Mesendoderm (in vitro differentiated cells): ENCODE measurements around the gene OVOL1.

Experiments used
- DNase-seq: peaks from one replicate; pipeline ENCODE4 v3.0.0; 2013
- H2AK5ac ChIP-seq: 2 replicates; pipeline ENCODE4 v1.6.1; 2013; ENCODE audit warnings: low read length, inconsistent platforms
- H2BK120ac ChIP-seq: 2 replicates; pipeline ENCODE4 v1.6.1; 2013; ENCODE audit warnings: low read depth, mild to moderate bottlenecking, low read length, moderate library complexity, mixed read lengths
- H2BK15ac ChIP-seq: replicated peaks from 2 replicates; pipeline ENCODE4 v1.6.1; 2013; ENCODE audit warnings: low read depth, mild to moderate bottlenecking, moderate library complexity
- H2BK5ac ChIP-seq: 2 replicates; pipeline ENCODE4 v1.6.1; 2013; ENCODE audit warnings: low read length, inconsistent platforms
- H3K18ac ChIP-seq: 2 replicates; pipeline ENCODE4 v1.6.1; 2013; ENCODE audit warnings: mild to moderate bottlenecking, low read length, mixed read lengths
- H3K23ac ChIP-seq: one replicate; pipeline ENCODE4 v1.6.1; 2013; ENCODE audit warnings: low read length
- H3K27ac ChIP-seq: 2 replicates; pipeline ENCODE4 v1.5.1; 2013; ENCODE audit warnings: low read depth, mild to moderate bottlenecking, inconsistent platforms, low read length, moderate library complexity
- H3K27me3 ChIP-seq: 2 replicates; pipeline ENCODE4 v1.6.1; 2013; ENCODE audit warnings: low read length, control low read depth, mild to moderate bottlenecking, inconsistent platforms; ENCODE audit not compliant: insufficient read depth, poor library complexity
- H3K36me3 ChIP-seq: 2 replicates; pipeline ENCODE4 v1.6.1; 2013; ENCODE audit warnings: low read length, inconsistent platforms; ENCODE audit not compliant: control insufficient read depth, insufficient read depth
- H3K4ac ChIP-seq: one replicate; pipeline ENCODE4 v1.6.1; 2013; ENCODE audit warnings: low read depth, mild to moderate bottlenecking, low read length, moderate library complexity
- H3K4me1 ChIP-seq: 2 replicates; pipeline ENCODE4 v1.6.1; 2013; ENCODE audit warnings: low read depth, low read length, inconsistent platforms; ENCODE audit not compliant: control insufficient read depth
- H3K4me2 ChIP-seq: 2 replicates; pipeline ENCODE4 v1.6.1; 2013; ENCODE audit warnings: low read length
- H3K4me3 ChIP-seq: 2 replicates; pipeline ENCODE4 v1.5.1; 2013; ENCODE audit warnings: mild to moderate bottlenecking, low read length
- H3K56ac ChIP-seq: one replicate; pipeline ENCODE4 v1.6.1; 2013; ENCODE audit warnings: low read length
- H3K79me1 ChIP-seq: 2 replicates; pipeline ENCODE4 v1.6.1; 2013; ENCODE audit warnings: low read length, inconsistent platforms
- H3K79me2 ChIP-seq: 2 replicates; pipeline ENCODE4 v1.6.1; 2013; ENCODE audit warnings: mild to moderate bottlenecking, low read length; ENCODE audit not compliant: control insufficient read depth, insufficient read depth
- H3K9ac ChIP-seq: 2 replicates; pipeline ENCODE4 v1.6.1; 2013; ENCODE audit warnings: low read length, inconsistent platforms
- H4K5ac ChIP-seq: one replicate; pipeline ENCODE4 v1.6.1; 2013; ENCODE audit warnings: low read length
- H4K8ac ChIP-seq: one replicate; pipeline ENCODE4 v1.6.1; 2013; ENCODE audit warnings: low read depth, mild to moderate bottlenecking, control low read depth, low read length, moderate library complexity
- WGBS: extraction: QIAGEN DNeasy Blood & Tissue Kit; methylation state at CpG from one replicate; pipeline ENCODE4 v1.1.7; 2013; ENCODE audit warnings: low lambda C conversion rate, missing lambda C conversion rate; ENCODE audit not compliant: insufficient coverage; ENCODE audit errors: extremely low coverage; 5-methylcytosine and 5-hydroxymethylcytosine counted together

Gene OVOL1

DNA sequence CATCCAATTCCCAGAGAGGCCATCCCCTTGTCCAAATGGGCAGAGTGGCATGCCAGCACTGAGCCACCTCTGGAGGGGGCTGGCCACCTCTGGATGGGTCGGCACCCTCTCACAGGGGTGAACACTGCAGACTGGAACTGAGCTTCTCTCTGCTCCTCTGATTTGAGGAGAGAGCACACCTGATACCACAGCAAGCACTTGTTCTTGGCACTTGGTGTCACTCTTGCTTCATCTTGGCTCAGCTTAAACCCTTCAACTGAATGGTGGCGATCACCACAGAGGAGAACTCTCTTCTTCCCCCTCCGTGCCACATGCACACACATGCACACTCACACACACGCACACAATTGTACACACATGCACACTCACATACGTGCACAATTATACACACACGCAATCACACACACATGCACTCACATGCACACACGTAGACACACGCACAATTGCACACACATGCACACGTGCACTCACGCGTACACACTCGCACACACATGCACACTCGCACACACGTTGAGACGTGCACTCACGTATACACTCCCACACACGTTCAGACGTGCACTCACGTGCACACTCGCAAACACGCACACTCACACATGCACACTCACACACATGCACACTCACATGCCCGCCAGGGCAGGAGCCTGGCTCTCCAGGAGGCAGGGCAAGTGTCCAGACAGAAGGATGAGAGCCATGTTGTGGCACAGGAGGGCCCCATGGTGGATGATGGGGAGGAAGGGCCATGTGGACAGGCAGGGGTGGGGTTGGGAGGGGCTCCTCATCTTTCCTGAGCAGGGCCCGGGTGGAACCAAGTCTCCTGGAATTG is 23.4 kb downstream of the OVOL1 start:
- Histone ChIP-seq H3K4me1 (no peaks in the 10 kb centered on the region), H2AK5ac (no peak overlapping the region), H2BK120ac (no peak overlapping the region), H3K9ac (no peak overlapping the region), H3K4me2 (no peak overlapping the region), H4K8ac (no peak overlapping the region), H3K4ac (no peak overlapping the region), H3K27me3 (no peaks in the 10 kb centered on the region), H2BK15ac (no peak overlapping the region), H3K27ac (no peak overlapping the region), H4K5ac (no peak overlapping the region), H3K56ac (no peak overlapping the region), H3K79me1 (no peaks in the 10 kb centered on the region), H2BK5ac (no peak overlapping the region), H3K79me2 (no peaks in the 10 kb centered on the region), H3K4me3 (no peak overlapping the region), H3K23ac (no peak overlapping the region), H3K18ac (no peak overlapping the region), H3K36me3 (no peaks in the 10 kb centered on the region)
- DNase-seq, result no peak
- WGBS, result no CpG with 5 or more reads among the region's 23 CpGs

DNA sequence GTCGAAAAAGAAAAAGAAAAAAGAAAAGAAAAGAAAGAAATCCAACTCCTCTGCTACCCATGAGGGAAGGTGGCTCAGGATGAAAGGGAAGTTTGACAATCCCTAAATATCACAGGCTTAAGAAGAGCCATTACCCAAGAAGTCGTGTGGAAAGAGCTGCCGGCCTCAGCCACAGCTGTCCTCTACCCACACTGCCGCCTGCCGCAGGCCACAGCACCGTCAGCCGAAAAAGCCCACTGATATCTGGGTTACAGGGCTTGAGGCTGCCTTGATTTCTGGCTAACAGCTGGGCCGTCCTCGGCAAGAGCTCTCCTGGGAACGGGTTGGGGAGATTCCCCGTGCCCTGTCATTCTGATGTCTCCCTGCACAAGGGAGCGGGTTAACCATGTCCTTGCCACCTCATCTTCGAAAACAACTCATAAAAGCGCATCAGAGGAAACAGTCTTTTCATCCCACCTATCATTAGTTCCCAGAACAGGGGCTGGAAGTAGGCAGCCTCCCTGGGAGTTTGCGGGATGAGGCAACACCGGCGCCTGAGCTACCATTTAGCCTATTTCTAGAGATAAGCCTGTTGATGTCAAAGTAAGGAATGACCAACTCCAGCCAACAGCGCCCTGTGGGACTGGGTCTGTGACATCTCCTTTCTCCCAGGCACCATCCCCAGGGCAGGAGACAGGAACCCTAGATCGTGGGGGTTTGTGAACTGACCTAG is 25.1 kb downstream of the OVOL1 start:
- Histone ChIP-seq H3K18ac (no peak overlapping the region), H3K23ac (no peak overlapping the region), H3K36me3 (no peaks in the 10 kb centered on the region), H2BK120ac (no peak overlapping the region), H2BK5ac (no peak overlapping the region), H3K56ac (no peak overlapping the region), H3K4me2 (no peak overlapping the region), H2AK5ac (no peak overlapping the region), H3K27ac (no peak overlapping the region), H3K4me1 (no peaks in the 10 kb centered on the region), H3K79me2 (no peaks in the 10 kb centered on the region), H3K4me3 (no peak overlapping the region), H3K27me3 (no peaks in the 10 kb centered on the region), H3K79me1 (no peaks in the 10 kb centered on the region), H4K5ac (no peak overlapping the region), H3K4ac (no peak overlapping the region), H2BK15ac (no peak overlapping the region), H4K8ac (no peak overlapping the region), H3K9ac (no peak overlapping the region)
- DNase-seq, result no peak
- WGBS, result no CpG with 5 or more reads among the region's 19 CpGs

DNA sequence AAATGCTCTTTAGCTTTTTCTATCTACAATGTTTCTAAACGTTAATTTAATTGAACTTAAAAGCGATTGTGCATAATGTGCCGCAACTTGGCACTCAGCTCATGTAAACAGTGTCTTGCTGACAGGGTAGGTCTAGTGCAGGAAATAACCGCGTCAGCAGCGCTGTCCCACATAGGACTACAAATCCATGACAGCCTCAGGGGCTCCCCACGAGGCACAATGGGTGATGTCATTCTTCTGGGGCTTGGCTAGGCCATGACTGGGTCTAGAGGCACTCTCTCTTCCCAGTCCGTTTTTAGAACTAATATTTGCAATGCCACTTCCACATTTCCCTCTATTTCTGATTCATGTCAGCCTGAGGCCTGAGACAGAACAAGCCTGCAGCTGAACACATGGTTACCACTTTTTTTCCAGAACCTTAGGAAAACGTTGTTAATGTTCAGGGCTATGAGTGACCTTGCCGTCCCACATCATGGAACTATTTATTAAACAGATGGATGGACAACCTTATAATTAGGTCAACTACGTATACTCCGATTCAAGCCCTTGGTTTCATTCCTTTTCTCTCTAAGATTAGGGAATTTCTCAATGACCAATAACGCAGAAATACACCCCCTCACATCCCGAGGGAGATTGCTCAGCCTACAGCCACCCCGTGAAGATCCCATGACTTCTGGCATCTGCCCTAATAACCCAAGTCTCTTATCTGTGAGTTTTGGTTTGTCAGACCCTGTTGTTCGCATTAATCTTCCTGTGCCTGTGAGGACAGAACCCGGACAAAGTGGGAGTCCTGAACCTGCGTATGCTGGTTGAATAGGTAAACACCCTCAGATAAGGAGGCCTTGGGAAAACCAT is 27.5 kb downstream of the OVOL1 start:
- Histone ChIP-seq H3K79me1 (no peaks in the 10 kb centered on the region), H2BK5ac (no peak overlapping the region), H3K79me2 (no peaks in the 10 kb centered on the region), H3K23ac (no peak overlapping the region), H3K4me3 (no peak overlapping the region), H2BK15ac (no peak overlapping the region), H3K4me2 (no peak overlapping the region), H3K9ac (no peak overlapping the region), H4K8ac (no peak overlapping the region), H3K4ac (no peak overlapping the region), H2AK5ac (no peak overlapping the region), H4K5ac (no peak overlapping the region), H3K56ac (no peak overlapping the region), H3K27me3 (no peaks in the 10 kb centered on the region), H3K18ac (no peak overlapping the region), H3K4me1 (no peaks in the 10 kb centered on the region), H3K36me3 (no peaks in the 10 kb centered on the region), H2BK120ac (no peak overlapping the region), H3K27ac (no peak overlapping the region)
- WGBS, result no CpG with 5 or more reads among the region's 18 CpGs
- DNase-seq, result no peak

DNA sequence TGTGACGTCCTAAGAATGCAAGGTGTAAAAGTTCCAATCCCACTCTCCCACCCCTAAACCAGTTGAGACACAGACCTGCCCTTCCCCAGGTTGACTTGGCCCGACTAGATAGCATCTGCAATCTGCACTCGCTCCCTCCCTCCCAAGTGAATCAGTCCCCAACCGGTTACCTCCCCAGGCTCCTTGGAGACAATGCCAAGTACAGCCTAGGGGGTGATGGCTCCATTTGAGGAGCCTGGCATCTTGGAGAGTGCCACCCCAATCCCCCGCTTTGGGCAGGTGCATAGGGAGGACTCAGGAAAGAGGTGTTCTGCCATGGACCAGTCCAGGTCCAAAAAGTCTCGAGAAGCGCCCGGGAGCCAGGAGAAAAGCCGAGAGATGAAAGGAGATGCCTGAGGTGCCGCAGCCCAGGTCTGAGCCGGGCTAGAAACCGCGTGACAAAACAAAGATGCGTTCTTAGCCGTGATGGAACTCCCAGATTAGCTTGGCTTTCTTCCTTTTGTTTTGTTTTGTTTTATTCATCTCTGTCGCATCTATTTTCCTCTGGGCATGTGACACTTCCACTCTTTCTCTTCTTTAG is 28.2 kb downstream of the OVOL1 start:
- Histone ChIP-seq H3K27ac (no peak overlapping the region), H3K23ac (no peak overlapping the region), H3K79me1 (no peaks in the 10 kb centered on the region), H3K79me2 (no peaks in the 10 kb centered on the region), H3K36me3 (no peaks in the 10 kb centered on the region), H2AK5ac (no peak overlapping the region), H4K5ac (no peak overlapping the region), H3K4me2 (no peak overlapping the region), H4K8ac (no peak overlapping the region), H3K56ac (no peak overlapping the region), H2BK15ac (no peak overlapping the region), H3K4ac (no peak overlapping the region), H3K9ac (no peak overlapping the region), H3K27me3 (no peaks in the 10 kb centered on the region), H3K18ac (no peak overlapping the region), H2BK5ac (no peak overlapping the region), H3K4me1 (no peaks in the 10 kb centered on the region), H3K4me3 (no peak overlapping the region), H2BK120ac (no peak overlapping the region)
- DNase-seq, result no peak
- no CpG with 5 or more reads among the region's 16 CpGs for WGBS

GRCh38 chr11:65816696-65817095 is 29.8 kb downstream of the OVOL1 start:
- no peaks in the 10 kb centered on the region for H3K79me2 ChIP-seq
- H2BK15ac ChIP-seq, result no peak overlapping the region
- no peak overlapping the region for H2BK5ac ChIP-seq
- WGBS, result no CpG with 5 or more reads among the region's 3 CpGs
- no peak overlapping the region for H3K4me3 ChIP-seq
- H3K23ac ChIP-seq, result no peak overlapping the region
- no peaks in the 10 kb centered on the region for H3K36me3 ChIP-seq
- no peak overlapping the region for H3K9ac ChIP-seq
- H3K56ac ChIP-seq, result no peak overlapping the region
- H2BK120ac ChIP-seq, result no peak overlapping the region
- no peaks in the 10 kb centered on the region for H3K79me1 ChIP-seq
- no peak overlapping the region for H3K18ac ChIP-seq
- no peak overlapping the region for H3K4me2 ChIP-seq
- H3K4ac ChIP-seq, result no peak overlapping the region
- no peak overlapping the region for H4K8ac ChIP-seq
- H4K5ac ChIP-seq, result no peak overlapping the region
- H3K27ac ChIP-seq, result no peak overlapping the region
- no peaks in the 10 kb centered on the region for H3K4me1 ChIP-seq
- no peak for DNase-seq
- H3K27me3 ChIP-seq, result no peaks in the 10 kb centered on the region
- H2AK5ac ChIP-seq, result no peak overlapping the region
